GM12878 (cell line): ENCODE measurements around the gene NT5DC3. TPM values are rescaled to one million over a fixed set of nuclear protein-coding genes. Genes with fewer than 3 reads are reported as not detected.

Experiments used
- ATAC-seq: fragments of 200-7000 bp; cut with Tn5 transposase; 3 replicates; pipeline ENCODE4 v1.9.1; 2020; ENCODE audit warnings: mild to moderate bottlenecking, moderate library complexity
- Bru-seq: library from RNA; stranded (reverse); fragments of 400-500 nt; gene quantifications from one replicate; lab custom pipeline; 2021; lab: Mats Ljungman, UMichigan
- BruChase-seq, 2 experiments: library from RNA; stranded (reverse); fragments of 400-500 nt; gene quantifications; one replicate each; lab custom pipeline; 2021; lab: Mats Ljungman, UMichigan
- BruUV-seq: library from RNA; stranded (reverse); fragments of 400-500 nt; replicated peaks from 2 replicates; lab custom pipeline; 2021; lab: Mats Ljungman, UMichigan
- CTCF ChIA-PET: fragments of 300-600 bp; sonication (Branson Sonifier 250); formaldehyde crosslinking; extraction: SDS; loops from one replicate; lab custom pipeline; 2021; ENCODE audit warnings: inconsistent platforms; lab: Yijun Ruan, JAX
- POLR2A ChIA-PET: fragments of 350-600 bp; formaldehyde crosslinking; extraction: SDS; loops from one replicate; lab custom pipeline; 2021; ENCODE audit warnings: inconsistent platforms; lab: Charles Lee
- RAD21 ChIA-PET: fragments of 300-600 bp; sonication (Branson Sonifier 250); formaldehyde crosslinking; loops from one replicate; lab custom pipeline; 2023; ENCODE audit warnings: antibody characterized with exemption; ENCODE audit not compliant: unreplicated experiment; lab: Charles Lee
- SMC1A ChIA-PET: fragments of 300-600 bp; sonication (Branson Sonifier 250); formaldehyde crosslinking; loops from one replicate; lab custom pipeline; 2023; ENCODE audit not compliant: unreplicated experiment, uncharacterized antibody; lab: Charles Lee
- DNase-seq: peaks from one replicate; pipeline ENCODE4 v3.0.0-alpha.2; 2011; ENCODE audit warnings: low read depth, low spot score
- FAIRE-seq: peaks from 3 replicates; lab custom pipeline; 2011; peaks lifted over from hg19 to GRCh38; lab: Jason Lieb, UNC
- H2AFZ ChIP-seq: 2 replicates; pipeline ENCODE4 v1.6.0; 2011; ENCODE audit warnings: low read depth, low read length, control low read depth; ENCODE audit not compliant: control insufficient read depth
- H3K27ac ChIP-seq: 2 replicates; pipeline ENCODE4 v1.5.1; 2011; ENCODE audit warnings: control low read depth; ENCODE audit not compliant: control insufficient read depth, insufficient read depth
- H3K27me3 ChIP-seq, 2 experiments: replicated peaks in 1 of 2; 2 replicates each; pipeline versions ENCODE4 v1.6.0 to v1.6.1; 2011; ENCODE audit warnings: low read length in 1 of 2; ENCODE audit not compliant: control insufficient read depth in 2 of 2, insufficient read depth in 2 of 2
- H3K36me3 ChIP-seq, 2 experiments: 2 replicates each; pipeline ENCODE4 v1.5.1; 2011; ENCODE audit warnings: low read length in 1 of 2; ENCODE audit not compliant: control insufficient read depth in 2 of 2, insufficient read depth in 2 of 2
- H3K4me1 ChIP-seq: 2 replicates; pipeline ENCODE4 v1.6.1; 2011; ENCODE audit warnings: mild to moderate bottlenecking, low read length, moderate library complexity, mixed read lengths; ENCODE audit not compliant: control insufficient read depth, insufficient read depth
- H3K4me2 ChIP-seq: 2 replicates; pipeline ENCODE4 v1.6.0; 2011; ENCODE audit warnings: control low read depth; ENCODE audit not compliant: control insufficient read depth, insufficient read depth
- H3K4me3 ChIP-seq: fragments of 200-600 bp; sonication (generic); 2 replicates; pipeline ENCODE4 v1.5.1; 2016
- H3K79me2 ChIP-seq: 2 replicates; pipeline ENCODE4 v1.6.0; 2011; ENCODE audit warnings: low read length; ENCODE audit not compliant: control insufficient read depth, insufficient read depth
- H3K9ac ChIP-seq: 2 replicates; pipeline ENCODE4 v1.8.0; 2011; ENCODE audit warnings: low read length, control low read depth, mixed read lengths; ENCODE audit not compliant: control insufficient read depth, insufficient read depth
- H3K9me3 ChIP-seq: replicated peaks from 3 replicates; pipeline ENCODE4 v1.5.1; 2011; ENCODE audit warnings: mild to moderate bottlenecking, low read length; ENCODE audit not compliant: control insufficient read depth, insufficient read depth
- H4K20me1 ChIP-seq: 2 replicates; pipeline ENCODE4 v1.6.0; 2011; ENCODE audit not compliant: control insufficient read depth, insufficient read depth
- BACH1 ChIP-seq: fragments of 450-650 bp; IDR thresholded peaks from 2 replicates; pipeline ENCODE4 v1.6.1; 2017; ENCODE audit warnings: mild to moderate bottlenecking, borderline replicate concordance
- BRCA1 ChIP-seq: IDR thresholded peaks from 2 replicates; pipeline ENCODE4 v1.6.1; 2011; ENCODE audit warnings: low read depth, low read length, improper control_type of control experiment
- CBX5 ChIP-seq: sonication (generic); IDR thresholded peaks from 2 replicates; pipeline ENCODE4 v1.6.1; 2016; ENCODE audit warnings: low read depth, moderate library complexity, mild to moderate bottlenecking, inconsistent platforms
- DPF2 ChIP-seq: fragments of 450-650 bp; IDR thresholded peaks from 2 replicates; pipeline ENCODE4 v1.6.1; 2017; ENCODE audit warnings: mild to moderate bottlenecking
- EGR1 ChIP-seq, 2 experiments: IDR thresholded peaks; 1 replicate in 1 of 2; 2 replicates in 1 of 2; pipeline ENCODE4 v1.6.1; 2011 to 2012; ENCODE audit warnings: low read depth in 2 of 2, low read length in 2 of 2, borderline replicate concordance in 1 of 2, mild to moderate bottlenecking in 1 of 2, moderate library complexity in 1 of 2
- IKZF1 ChIP-seq: fragments of 450-650 bp; conservative IDR thresholded peaks from 2 replicates; pipeline ENCODE4 v1.6.1; 2017; ENCODE audit warnings: antibody characterized with exemption, mild to moderate bottlenecking
- JUND ChIP-seq: IDR thresholded peaks from 2 replicates; pipeline ENCODE4 v1.6.1; 2012; ENCODE audit warnings: low read depth, mild to moderate bottlenecking, low read length, improper control_type of control experiment, moderate library complexity
- NRF1 ChIP-seq: conservative IDR thresholded peaks from 2 replicates; pipeline ENCODE4 v1.6.1; 2011; ENCODE audit warnings: mild to moderate bottlenecking, low read depth, low read length, improper control_type of control experiment
- POLR2AphosphoS2 ChIP-seq: IDR thresholded peaks from 2 replicates; pipeline ENCODE4 v1.6.1; 2011; ENCODE audit warnings: low read depth, mild to moderate bottlenecking, low read length, improper control_type of control experiment, moderate library complexity
- POLR2AphosphoS5 ChIP-seq: IDR thresholded peaks from 2 replicates; pipeline ENCODE4 v1.6.1; 2011; ENCODE audit warnings: mild to moderate bottlenecking, low read length, inconsistent platforms
- RB1 ChIP-seq: fragments of 450-650 bp; formaldehyde crosslinking; IDR thresholded peaks from 2 replicates; pipeline ENCODE4 v1.6.1; 2017; ENCODE audit warnings: mild to moderate bottlenecking, borderline replicate concordance
- SREBF2 ChIP-seq: IDR thresholded peaks from 2 replicates; pipeline ENCODE4 v1.6.1; 2012; ENCODE audit warnings: mild to moderate bottlenecking, low read length
- WGBS: methylation state at CpG from one replicate; pipeline ENCODE4 v1.1.6; 2016; ENCODE audit warnings: low lambda C conversion rate; ENCODE audit not compliant: insufficient replicate concordance, insufficient coverage; ENCODE audit errors: missing lambda C conversion rate; 5-methylcytosine and 5-hydroxymethylcytosine counted together
- in situ Hi-C: fragments of 300-500 bp; cut with MboI; formaldehyde crosslinking; loops from 9 replicates; pipeline ENCODE4 v1.14.3; 2018; ENCODE audit warnings: mixed read lengths
- intact Hi-C: fragments of 100-400 bp; cut with micrococcal nuclease; formaldehyde crosslinking; loops from one replicate; pipeline ENCODE4 v1.14.2; 2022; ENCODE audit not compliant: unreplicated experiment
- long read RNA-seq, 2 experiments: library from polyadenylated mRNA; unstranded; transcript quantifications; one replicate each; pipeline ENCODE4 v2.0.0, GENCODE V29; 2019 to 2020
- polyA minus RNA-seq, 3 experiments: library from RNA; depleted of rRNA, polyadenylated mRNA; stranded (reverse); fragments of >200 nt; gene quantifications; 2 replicates each; pipeline ENCODE4 v1.2.3, GENCODE V29; 2011
- polyA plus RNA-seq, 11 experiments: library from polyadenylated mRNA; depleted of rRNA in 4 of 11; unstranded in 6 of 11; stranded (reverse) in 5 of 11; fragments of >200 nt; fragmentation: Nextera tagmentation in 4 of 11; fragmentation: Illumina TruSeq in 1 of 11; extraction: Ambion mirVana in 4 of 11; extraction: Trizol in 1 of 11; gene quantifications; 1 replicate in 1 of 11; 2 replicates in 10 of 11; pipeline versions ENCODE4 v1.2.1 to v1.2.3, GENCODE V29; 2011 to 2016; ENCODE audit warnings: inconsistent platforms in 2 of 11, missing spikeins in 2 of 11, low read depth in 1 of 11
- total RNA-seq, 4 experiments: library from RNA; depleted of rRNA in 3 of 4; stranded (reverse); fragments of >200 nt in 3 of 4; fragmentation: Illumina TruSeq in 1 of 4; extraction: Trizol in 1 of 4; gene quantifications; 2 replicates each; pipeline versions ENCODE4 v1.2.1 to v1.2.3, GENCODE V29; 2013 to 2021
- TF ChIP-seq, protein P1 (sequence below): fragments of 450-650 bp; IDR thresholded peaks from 2 replicates; pipeline ENCODE4 v1.6.1; 2016; ENCODE audit warnings: mild to moderate bottlenecking
- TF ChIP-seq, protein P2 (sequence below): IDR thresholded peaks from 2 replicates; pipeline ENCODE4 v1.6.1; 2011; ENCODE audit warnings: borderline replicate concordance, low read depth, mild to moderate bottlenecking, moderate library complexity, mixed read lengths, low read length; ENCODE audit not compliant: insufficient read depth; ENCODE audit errors: extremely low read length

The NT5DC3 gene
- total RNA-seq (2013; cell fraction: nucleolus; rRNA removed) = 13.1 and 16.1 TPM in 2 replicates
- total RNA-seq (2014; rRNA removed) (8.1 and 9.8 TPM in 2 replicates), total RNA-seq (2014; rRNA removed; fragmentation: Illumina TruSeq; extraction: Trizol) (7.3 and 8.2 TPM in 2 replicates), total RNA-seq (2021) (10.0 and 10.1 TPM in 2 replicates), polyA plus RNA-seq (2011; rRNA removed) (2.5 and 2.6 TPM in 2 replicates), polyA plus RNA-seq (2014; fragmentation: Illumina TruSeq; extraction: Trizol) (4.2 and 5.2 TPM in 2 replicates), polyA plus RNA-seq (2014; fragmentation: Nextera tagmentation; extraction: Ambion mirVana) (10 to 100 TPM in 1 of 2 experiments, 1 to 10 TPM in 1; 2.0 to 12.4 TPM), polyA plus RNA-seq (2014; rRNA removed) (5.1 and 5.4 TPM in 2 replicates), polyA plus RNA-seq (2016; fragmentation: Nextera tagmentation; extraction: Ambion mirVana) (1 to 10 TPM; 4.8 to 6.6 TPM), polyA minus RNA-seq (2011; rRNA and poly(A)+ RNA removed) (7.1 and 8.9 TPM in 2 replicates), Bru-seq, nascent RNA (percentile 66 among the genes with signal in this experiment), BruChase-seq, experiment 1, labeled RNA remaining after a 6-hour chase (percentile 73 among the genes with signal in this experiment), BruChase-seq, experiment 2, labeled RNA remaining after a 2-hour chase (percentile 71 among the genes with signal in this experiment)
- 2.4 TPM for polyA plus RNA-seq (2011; ENCODE audit: low read depth)
- 2.2 and 2.8 TPM in 2 replicates for polyA plus RNA-seq (2011; cell fraction: cytosol; rRNA removed)
- 2.7 and 3.3 TPM in 2 replicates for polyA plus RNA-seq (2011; cell fraction: nucleus; rRNA removed)
- polyA plus RNA-seq (2012) = 1.8 and 2.5 TPM in 2 replicates
- polyA minus RNA-seq (2011; cell fraction: cytosol; rRNA and poly(A)+ RNA removed) = 2.3 and 3.7 TPM in 2 replicates
- polyA minus RNA-seq (2011; cell fraction: nucleus; rRNA and poly(A)+ RNA removed) = 2.5 and 4.0 TPM in 2 replicates
- long read RNA-seq, experiment 1, partial matches to known transcripts = 0 of 12 reads
- long read RNA-seq, experiment 1, other reads (novel, unspliced or antisense) = 12 of 12 reads
- long read RNA-seq, experiment 2, partial matches to known transcripts = 0 of 6 reads
- long read RNA-seq, experiment 2, other reads (novel, unspliced or antisense) = 6 of 6 reads

DNA sequence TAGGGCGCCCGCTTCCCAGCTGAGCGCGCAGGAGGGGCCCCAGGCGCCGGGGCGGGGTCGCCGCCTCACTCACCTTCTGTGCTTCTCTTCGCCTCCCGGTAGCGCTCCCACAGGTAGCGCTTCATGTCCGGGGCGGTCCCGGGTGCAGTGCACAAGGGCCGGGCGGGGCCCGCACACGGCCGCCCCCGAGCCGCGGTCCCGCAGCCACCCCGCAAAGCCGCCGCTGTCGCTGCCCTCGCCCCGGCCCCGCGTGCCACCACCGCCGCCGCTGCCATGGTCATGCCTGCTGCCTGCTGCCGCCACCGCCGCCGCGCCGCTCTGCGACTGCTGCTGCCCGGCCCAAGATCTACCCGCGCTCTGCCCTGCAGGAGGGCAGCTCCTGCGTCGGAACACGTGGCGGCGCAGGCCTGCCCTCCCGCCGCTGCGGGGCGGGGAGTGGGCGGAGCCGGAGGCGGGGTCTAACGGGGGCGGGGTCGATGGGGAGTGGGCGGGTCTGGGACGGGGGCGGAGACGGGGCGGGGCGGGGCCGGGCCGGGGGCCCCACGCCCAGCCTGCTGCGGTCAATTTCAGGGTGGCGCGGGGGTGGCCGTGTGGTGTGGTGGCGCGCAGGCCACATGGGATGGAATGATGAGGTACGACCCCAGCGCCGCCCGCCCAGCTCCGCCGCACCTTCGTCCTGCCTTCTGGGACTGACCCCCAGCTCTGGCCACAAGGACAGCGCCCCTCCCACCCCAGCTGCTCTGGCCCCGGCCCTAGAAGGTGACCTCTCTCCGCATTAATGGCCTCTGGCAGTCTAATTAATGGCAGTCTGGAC lies at the start of gene NT5DC3:
NT5DC3 (minus strand) TSS at position 359 of the 814 bp plus-strand sequence; CDS start at position 281, 78 bp downstream.
- H2AFZ ChIP-seq = peak within 1 kb of the TSS; percentile 80
- intact Hi-C loops = loop anchor here (10.0 kb wide), 1 partner anchor 266 kb away; no protein-coding TSS in a partner anchor
- ChIA-PET SMC1A (interaction anchor here (0.6 to 1.1 kb wide), 7 partner anchors 9 to 87 kb away, joined by 3 to 5 read pairs (median 3); no protein-coding TSS in a partner anchor), POLR2A (interaction anchor here (0.5 to 2.4 kb wide), 7 partner anchors 11 to 446 kb away, joined by 3 to 7 read pairs (median 4); partner anchors contain the start of gene TDG), RAD21 (interaction anchor here (0.6 to 0.9 kb wide), 3 partner anchors 9 to 220 kb away, joined by 3 read pairs; no protein-coding TSS in a partner anchor), CTCF (interaction anchor here (0.5 to 2.5 kb wide), 3 partner anchors 9 to 303 kb away, joined by 3 to 9 read pairs (median 4); no protein-coding TSS in a partner anchor)
- H3K4me2 ChIP-seq = peak within 1 kb of the TSS; percentile 95
- peak within 1 kb of the TSS; percentile 69 for H3K9ac ChIP-seq
- in situ Hi-C loops = no loop called here
- no peaks in the 10 kb centered on the region for H3K27me3 ChIP-seq
- no peaks in the 10 kb centered on the region for H3K36me3 ChIP-seq
- H3K4me3 ChIP-seq = peak within 1 kb of the TSS; percentile 95
- peak; percentile 37 for DNase-seq
- no TSS peak for BruUV-seq
- H3K4me1 ChIP-seq = peaks cover 8% of the 10 kb centered on the region
- FAIRE-seq = no peak
- no peaks in the 10 kb centered on the region for H4K20me1 ChIP-seq
- peaks cover 4% of the 10 kb centered on the region; the same call in 1 of the 2 replicates for H3K79me2 ChIP-seq
- WGBS = 1% methylated on average over 47 of the region's 86 CpGs
- ATAC-seq = peak; percentile 90
- no peaks in the 10 kb centered on the region for H3K9me3 ChIP-seq
- no peak within 1 kb of the TSS; the same call in none of the 2 replicates for H3K27ac ChIP-seq
- peak; percentile 92; the same call in 1 of the 2 replicates for TF ChIP-seq DPF2
- TF ChIP-seq POLR2AphosphoS5 = peak; percentile 63; the same call in 1 of the 2 replicates
- TF ChIP-seq, protein P1, sequence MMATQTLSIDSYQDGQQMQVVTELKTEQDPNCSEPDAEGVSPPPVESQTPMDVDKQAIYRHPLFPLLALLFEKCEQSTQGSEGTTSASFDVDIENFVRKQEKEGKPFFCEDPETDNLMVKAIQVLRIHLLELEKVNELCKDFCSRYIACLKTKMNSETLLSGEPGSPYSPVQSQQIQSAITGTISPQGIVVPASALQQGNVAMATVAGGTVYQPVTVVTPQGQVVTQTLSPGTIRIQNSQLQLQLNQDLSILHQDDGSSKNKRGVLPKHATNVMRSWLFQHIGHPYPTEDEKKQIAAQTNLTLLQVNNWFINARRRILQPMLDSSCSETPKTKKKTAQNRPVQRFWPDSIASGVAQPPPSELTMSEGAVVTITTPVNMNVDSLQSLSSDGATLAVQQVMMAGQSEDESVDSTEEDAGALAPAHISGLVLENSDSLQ = no peak
- no peak for TF ChIP-seq SREBF2
- 0 out of 2 replicates have a peak, but pooled peaks have one; percentile 14 for TF ChIP-seq NRF1
- peak; percentile 80 for TF ChIP-seq IKZF1
- no peak for TF ChIP-seq CBX5
- peak; percentile 78 for TF ChIP-seq BACH1
- peak in 1 of 2 experiments; percentile 76; a peak in 2 of 3 replicates for TF ChIP-seq EGR1 (IDR thresholded peaks at IDR 0.05; ENCODE audit: borderline replicate concordance in 1 of 2, low read depth in 2 of 2, low read length in 2 of 2)
- TF ChIP-seq, protein P2, sequence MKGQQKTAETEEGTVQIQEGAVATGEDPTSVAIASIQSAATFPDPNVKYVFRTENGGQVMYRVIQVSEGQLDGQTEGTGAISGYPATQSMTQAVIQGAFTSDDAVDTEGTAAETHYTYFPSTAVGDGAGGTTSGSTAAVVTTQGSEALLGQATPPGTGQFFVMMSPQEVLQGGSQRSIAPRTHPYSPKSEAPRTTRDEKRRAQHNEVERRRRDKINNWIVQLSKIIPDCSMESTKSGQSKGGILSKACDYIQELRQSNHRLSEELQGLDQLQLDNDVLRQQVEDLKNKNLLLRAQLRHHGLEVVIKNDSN = peak; percentile 82
- peak; percentile 50; the same call in 1 of the 2 replicates for TF ChIP-seq POLR2AphosphoS2
- TF ChIP-seq JUND = no peak
- peak; percentile 93; the same call in 1 of the 2 replicates for TF ChIP-seq RB1
- no peak for TF ChIP-seq BRCA1
